Endodermal cell (in vitro differentiated cells): ENCODE results near the gene MTG2. TPM values are rescaled to one million over a fixed set of nuclear protein-coding genes. Genes with fewer than 3 reads are reported as not detected.
A peak's percentile ranks its signal among the peaks of the same experiment; 100 is the strongest.

Experiments
- DNase-seq: peaks from one replicate; pipeline ENCODE4 v3.0.0-alpha.2; 2017
- H3K27ac ChIP-seq: 2 replicates; pipeline ENCODE4 v1.5.1; 2013; ENCODE audit warnings: mild to moderate bottlenecking, low read depth, low read length, moderate library complexity
- H3K27me3 ChIP-seq: 2 replicates; pipeline ENCODE4 v1.6.1; 2013; ENCODE audit warnings: mild to moderate bottlenecking, low read length, moderate library complexity; ENCODE audit not compliant: insufficient read depth, control insufficient read depth, poor library complexity, severe bottlenecking
- H3K36me3 ChIP-seq: 2 replicates; pipeline ENCODE4 v1.7.0; 2013; ENCODE audit warnings: mild to moderate bottlenecking, low read length, moderate library complexity; ENCODE audit not compliant: control insufficient read depth, insufficient read depth
- H3K4me1 ChIP-seq: one replicate; pipeline ENCODE4 v1.7.0; 2013; ENCODE audit warnings: low read length; ENCODE audit not compliant: control insufficient read depth, insufficient read depth
- H3K4me3 ChIP-seq: 2 replicates; pipeline ENCODE4 v1.5.1; 2013; ENCODE audit warnings: mild to moderate bottlenecking, low read length, moderate library complexity
- H3K9ac ChIP-seq: 2 replicates; pipeline ENCODE4 v1.6.1; 2013; ENCODE audit warnings: mild to moderate bottlenecking, low read length, moderate library complexity; ENCODE audit not compliant: poor library complexity, severe bottlenecking; ENCODE audit errors: extremely low read depth
- H3K9me3 ChIP-seq: 2 replicates; pipeline ENCODE4 v1.6.1; 2013; ENCODE audit warnings: mild to moderate bottlenecking, low read length, moderate library complexity; ENCODE audit not compliant: control insufficient read depth
- H3K27ac Mint-ChIP-seq: 2 replicates; pipeline ENCODE4 v1.8.0; 2020; ENCODE audit warnings: mixed read lengths
- H3K27me3 Mint-ChIP-seq: 2 replicates; pipeline ENCODE4 v1.8.0; 2021; ENCODE audit warnings: mild to moderate bottlenecking, mixed read lengths; ENCODE audit not compliant: insufficient read depth
- H3K36me3 Mint-ChIP-seq: 2 replicates; pipeline ENCODE4 v1.8.0; 2020; ENCODE audit warnings: low read depth, mixed read lengths
- H3K4me1 Mint-ChIP-seq: 2 replicates; pipeline ENCODE4 v1.8.0; 2020; ENCODE audit warnings: mixed read lengths
- H3K4me3 Mint-ChIP-seq: 2 replicates; pipeline ENCODE4 v1.8.0; 2020; ENCODE audit warnings: mild to moderate bottlenecking, moderate library complexity, mixed read lengths
- H3K9me3 Mint-ChIP-seq: 2 replicates; pipeline ENCODE4 v1.8.0; 2020; ENCODE audit warnings: mild to moderate bottlenecking, mixed read lengths
- WGBS, 2 experiments: methylation state at CpG; one replicate each; pipeline versions ENCODE4 v1.1.5 to v1.1.7; 2013; ENCODE audit warnings: missing lambda C conversion rate in 2 of 2, mixed read lengths in 1 of 2; ENCODE audit not compliant: insufficient coverage in 1 of 2, insufficient read length in 1 of 2; 5-methylcytosine and 5-hydroxymethylcytosine counted together
- total RNA-seq, 2 donors: library from RNA; stranded (reverse); fragmentation: NEBNext Ultra II Directional in 1 of 2; extraction: Animal tissue kit (Norgen Biotek cat#: 25700) in 1 of 2; gene quantifications; 2 replicates in 1 of 2; 3 replicates in 1 of 2; pipeline ENCODE4 v1.2.1, GENCODE V29; 2021
- TF ChIP-seq, protein P1 (sequence below): fragments of 200-600 bp; sonication (generic); conservative IDR thresholded peaks from 2 replicates; pipeline ENCODE4 v1.5.0; 2021; ENCODE audit warnings: antibody characterized with exemption, mild to moderate bottlenecking

MTG2 gene
- total RNA-seq, 2 donors from 2014 or later, result 28.2 to 29.6 TPM

DNA sequence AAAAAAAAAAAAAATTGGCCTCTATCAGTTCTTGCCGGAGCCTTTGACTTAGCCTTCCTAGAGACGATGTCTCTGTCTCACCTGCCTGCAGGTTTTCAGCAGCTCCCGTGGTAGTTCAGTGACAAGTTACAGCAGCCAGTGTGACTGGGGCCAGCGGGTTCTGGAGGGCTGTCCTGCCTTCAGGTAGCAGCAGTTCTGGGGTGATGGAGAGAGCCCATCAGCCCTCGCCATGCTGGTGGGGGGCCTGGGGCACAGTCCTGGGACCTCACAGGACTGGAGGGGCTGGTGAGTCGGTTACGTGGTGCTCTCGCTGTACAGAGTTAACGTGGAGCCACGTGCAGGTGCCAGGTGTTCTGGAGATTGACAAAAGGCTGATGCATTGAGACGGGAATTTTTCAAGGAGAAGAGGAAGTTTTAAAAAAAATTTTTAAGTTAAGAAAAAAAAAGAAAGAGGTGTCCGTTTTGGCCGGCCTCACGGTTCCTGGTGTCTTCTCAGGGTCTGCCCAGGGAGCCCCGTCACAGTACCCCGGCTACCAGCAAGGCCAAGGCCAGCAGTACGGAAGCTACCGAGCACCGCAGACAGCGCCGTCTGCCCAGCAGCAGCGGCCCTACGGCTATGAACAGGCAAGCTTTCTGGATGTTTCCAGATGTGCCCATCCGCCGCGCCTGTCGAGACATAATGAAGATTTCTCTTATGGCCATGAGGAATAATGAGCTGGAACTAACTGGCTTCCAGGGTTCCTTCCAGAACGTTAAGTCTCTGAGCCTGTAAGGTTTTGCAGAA lies 8.6 kb upstream of the MTG2 start:
- DNase-seq, result no peak
- H3K27ac ChIP-seq, result no peak overlapping the region
- Mint-ChIP-seq H3K27me3 (no peaks in the 10 kb centered on the region), H3K36me3 (peaks cover 34% of the 10 kb centered on the region), H3K9me3 (no peaks in the 10 kb centered on the region), H3K27ac (peak overlapping the region; percentile 53), H3K4me1 (no peaks in the 10 kb centered on the region), H3K4me3 (no peak overlapping the region)
- no peaks in the 10 kb centered on the region for H3K27me3 ChIP-seq
- WGBS, 2 experiments, result 92 to 96% methylated on average over 28 of the region's 28 CpGs
- TF ChIP-seq, protein P1, sequence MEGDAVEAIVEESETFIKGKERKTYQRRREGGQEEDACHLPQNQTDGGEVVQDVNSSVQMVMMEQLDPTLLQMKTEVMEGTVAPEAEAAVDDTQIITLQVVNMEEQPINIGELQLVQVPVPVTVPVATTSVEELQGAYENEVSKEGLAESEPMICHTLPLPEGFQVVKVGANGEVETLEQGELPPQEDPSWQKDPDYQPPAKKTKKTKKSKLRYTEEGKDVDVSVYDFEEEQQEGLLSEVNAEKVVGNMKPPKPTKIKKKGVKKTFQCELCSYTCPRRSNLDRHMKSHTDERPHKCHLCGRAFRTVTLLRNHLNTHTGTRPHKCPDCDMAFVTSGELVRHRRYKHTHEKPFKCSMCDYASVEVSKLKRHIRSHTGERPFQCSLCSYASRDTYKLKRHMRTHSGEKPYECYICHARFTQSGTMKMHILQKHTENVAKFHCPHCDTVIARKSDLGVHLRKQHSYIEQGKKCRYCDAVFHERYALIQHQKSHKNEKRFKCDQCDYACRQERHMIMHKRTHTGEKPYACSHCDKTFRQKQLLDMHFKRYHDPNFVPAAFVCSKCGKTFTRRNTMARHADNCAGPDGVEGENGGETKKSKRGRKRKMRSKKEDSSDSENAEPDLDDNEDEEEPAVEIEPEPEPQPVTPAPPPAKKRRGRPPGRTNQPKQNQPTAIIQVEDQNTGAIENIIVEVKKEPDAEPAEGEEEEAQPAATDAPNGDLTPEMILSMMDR, result no peak
- peaks cover 20% of the 10 kb centered on the region for H3K36me3 ChIP-seq
- no peaks in the 10 kb centered on the region for H3K4me1 ChIP-seq
- H3K9ac ChIP-seq, result no peak overlapping the region
- no peaks in the 10 kb centered on the region for H3K9me3 ChIP-seq
- H3K4me3 ChIP-seq, result no peak overlapping the region

DNA sequence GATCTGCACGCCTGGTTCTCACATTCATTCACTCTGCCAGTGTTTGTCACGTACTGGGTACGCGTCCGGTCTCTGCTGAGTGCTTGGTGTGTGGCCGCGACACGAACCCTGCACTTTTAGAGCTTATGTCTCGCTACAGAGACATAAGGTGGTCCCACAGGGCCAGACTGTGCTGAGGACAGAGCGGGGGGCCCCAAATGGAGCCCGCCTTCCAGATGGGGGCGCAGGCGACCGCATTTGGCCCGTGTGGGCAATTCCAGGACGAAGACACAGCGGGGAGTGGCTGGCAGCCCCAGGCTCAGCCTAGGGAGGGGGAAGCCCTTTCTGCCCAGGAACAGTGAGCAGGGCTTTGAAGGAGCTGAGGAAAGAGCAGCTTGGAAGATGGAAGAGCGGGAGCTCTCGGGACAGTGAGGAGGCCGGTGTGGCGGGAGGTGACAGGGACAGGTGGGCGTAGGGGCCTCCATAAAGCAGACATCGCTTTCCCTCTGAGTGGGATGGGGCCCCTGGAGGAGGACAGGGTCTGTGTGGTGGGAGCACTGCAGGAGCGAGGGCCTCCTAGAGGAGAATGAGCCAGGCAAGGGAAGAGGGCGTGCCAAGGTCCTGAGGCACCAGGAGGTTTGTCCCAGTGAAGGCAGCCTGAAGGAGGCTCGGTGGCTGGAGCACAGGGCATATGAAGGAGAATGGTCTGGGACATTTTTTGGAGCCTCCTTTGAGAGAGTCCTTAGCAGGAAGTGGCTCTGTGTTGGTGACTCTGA lies 7.8 kb upstream of the MTG2 start:
- H3K36me3 Mint-ChIP-seq, result peaks cover 29% of the 10 kb centered on the region
- no peak overlapping the region for H3K27ac ChIP-seq
- no peak overlapping the region for H3K9ac ChIP-seq
- H3K4me3 Mint-ChIP-seq, result no peak overlapping the region
- H3K27ac Mint-ChIP-seq, result peak overlapping the region; percentile 52
- H3K4me1 Mint-ChIP-seq, result no peaks in the 10 kb centered on the region
- H3K27me3 ChIP-seq, result no peaks in the 10 kb centered on the region
- H3K9me3 ChIP-seq, result no peaks in the 10 kb centered on the region
- no peaks in the 10 kb centered on the region for H3K27me3 Mint-ChIP-seq
- peaks cover 24% of the 10 kb centered on the region for H3K36me3 ChIP-seq
- 94 to 97% methylated on average over 14 to 26 of the region's 26 CpGs for WGBS, 2 experiments
- DNase-seq, result no peak
- H3K9me3 Mint-ChIP-seq, result no peaks in the 10 kb centered on the region
- no peak overlapping the region for H3K4me3 ChIP-seq
- H3K4me1 ChIP-seq, result no peaks in the 10 kb centered on the region
- TF ChIP-seq, protein P1, result no peak

DNA sequence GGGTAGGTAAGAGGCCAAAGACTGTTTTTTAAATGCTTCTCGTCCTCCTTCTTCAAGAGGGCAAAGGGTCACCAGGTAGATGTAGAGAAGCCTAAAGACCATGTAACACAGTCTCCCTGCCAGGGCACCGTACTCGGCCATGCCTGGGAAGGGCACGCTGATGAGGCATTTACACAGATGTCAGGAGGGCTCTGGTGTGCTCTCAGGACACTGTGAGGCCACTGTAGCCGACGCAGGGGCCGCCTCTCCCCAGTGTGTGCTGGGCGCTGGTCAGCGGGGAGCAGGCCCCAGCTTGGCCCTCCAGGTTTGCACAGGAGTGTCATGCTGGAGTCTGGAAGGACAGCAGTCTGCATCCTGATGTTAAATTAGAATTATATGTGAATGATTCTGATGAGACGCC lies 7.1 kb upstream of the MTG2 start:
- H3K4me3 ChIP-seq, result no peak overlapping the region
- Mint-ChIP-seq H3K4me3 (no peak overlapping the region), H3K4me1 (no peaks in the 10 kb centered on the region), H3K36me3 (peaks cover 32% of the 10 kb centered on the region), H3K27ac (peak overlapping the region; percentile 52), H3K9me3 (no peaks in the 10 kb centered on the region), H3K27me3 (no peaks in the 10 kb centered on the region)
- TF ChIP-seq, protein P1, result no peak
- no peak overlapping the region for H3K27ac ChIP-seq
- no peaks in the 10 kb centered on the region for H3K4me1 ChIP-seq
- H3K27me3 ChIP-seq, result no peaks in the 10 kb centered on the region
- DNase-seq, result no peak
- no peaks in the 10 kb centered on the region for H3K9me3 ChIP-seq
- no peak overlapping the region for H3K9ac ChIP-seq
- H3K36me3 ChIP-seq, result peaks cover 30% of the 10 kb centered on the region
- 91 to 93% methylated on average over 4 to 9 of the region's 10 CpGs for WGBS, 2 experiments
